GM18868 (cell line): ENCODE results near the gene NOM1.

Experiments
- ATAC-seq: cut with Tn5 transposase; IDR thresholded peaks from one replicate; pipeline ENCODE4 v1.9.1; 2021; ENCODE audit warnings: mild to moderate bottlenecking, moderate library complexity; ENCODE audit not compliant: unreplicated experiment

NOM1 gene

DNA sequence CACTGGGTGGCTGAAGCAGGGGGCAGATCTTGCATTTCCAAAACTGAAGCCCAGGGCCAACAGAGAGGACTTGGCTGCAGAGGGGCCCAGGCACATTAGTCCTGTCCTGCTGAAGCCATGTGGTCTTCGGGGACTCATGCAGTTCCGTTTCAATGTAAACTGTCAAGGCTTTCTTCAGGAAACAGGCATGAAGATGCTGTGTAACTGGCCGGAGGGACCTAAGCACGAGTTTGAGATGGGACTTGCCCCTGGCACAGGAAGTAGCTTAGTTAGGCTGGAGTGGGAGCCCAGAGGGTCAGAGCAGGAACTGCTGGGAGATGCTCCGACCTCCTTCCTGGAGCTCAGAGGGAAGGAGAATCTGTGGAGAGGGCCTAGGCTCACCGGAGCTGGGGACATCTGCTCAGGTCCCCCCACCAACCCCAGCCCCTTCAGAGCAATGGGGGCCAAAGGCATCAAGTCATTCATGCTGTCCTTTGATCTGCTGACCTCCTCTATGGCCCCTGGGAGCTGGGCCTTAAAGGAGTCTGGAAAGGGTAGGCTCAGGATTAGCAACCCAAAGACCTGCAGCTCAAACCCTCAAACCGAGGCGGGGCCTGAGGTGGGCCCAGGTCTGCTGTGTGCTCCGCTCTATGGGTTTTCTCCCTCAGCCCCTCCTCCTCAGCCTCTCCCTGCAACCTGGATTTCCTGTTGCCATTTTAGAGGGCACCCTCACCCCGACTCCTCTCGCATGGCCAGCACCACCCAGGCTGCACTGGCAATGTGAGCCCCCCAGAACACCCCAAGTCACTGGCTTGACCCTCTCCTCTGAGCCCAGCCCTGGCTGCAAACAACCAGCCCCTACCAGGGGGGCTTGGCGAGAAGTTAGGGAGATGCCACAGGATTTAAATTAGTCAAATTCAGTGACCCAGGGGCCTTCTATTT lies 65.4 kb downstream of the NOM1 start:
- ATAC-seq: no peak

DNA sequence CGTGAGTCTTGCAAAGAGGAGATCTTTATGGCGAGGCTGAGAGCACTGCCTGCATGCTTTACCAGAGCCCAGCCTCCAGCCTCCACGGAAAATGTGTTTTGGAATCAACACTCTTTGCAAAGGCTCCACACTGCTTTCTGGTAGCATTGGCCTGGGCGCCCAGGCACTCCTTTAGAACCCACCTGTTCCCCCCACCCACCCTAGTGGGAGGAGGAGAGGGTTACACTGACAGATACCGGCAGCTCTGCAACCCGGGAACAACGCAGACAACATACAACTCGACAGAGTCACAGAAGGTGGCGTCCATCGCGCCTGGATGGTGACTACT lies 66.5 kb downstream of the NOM1 start:
- no peak for ATAC-seq

DNA sequence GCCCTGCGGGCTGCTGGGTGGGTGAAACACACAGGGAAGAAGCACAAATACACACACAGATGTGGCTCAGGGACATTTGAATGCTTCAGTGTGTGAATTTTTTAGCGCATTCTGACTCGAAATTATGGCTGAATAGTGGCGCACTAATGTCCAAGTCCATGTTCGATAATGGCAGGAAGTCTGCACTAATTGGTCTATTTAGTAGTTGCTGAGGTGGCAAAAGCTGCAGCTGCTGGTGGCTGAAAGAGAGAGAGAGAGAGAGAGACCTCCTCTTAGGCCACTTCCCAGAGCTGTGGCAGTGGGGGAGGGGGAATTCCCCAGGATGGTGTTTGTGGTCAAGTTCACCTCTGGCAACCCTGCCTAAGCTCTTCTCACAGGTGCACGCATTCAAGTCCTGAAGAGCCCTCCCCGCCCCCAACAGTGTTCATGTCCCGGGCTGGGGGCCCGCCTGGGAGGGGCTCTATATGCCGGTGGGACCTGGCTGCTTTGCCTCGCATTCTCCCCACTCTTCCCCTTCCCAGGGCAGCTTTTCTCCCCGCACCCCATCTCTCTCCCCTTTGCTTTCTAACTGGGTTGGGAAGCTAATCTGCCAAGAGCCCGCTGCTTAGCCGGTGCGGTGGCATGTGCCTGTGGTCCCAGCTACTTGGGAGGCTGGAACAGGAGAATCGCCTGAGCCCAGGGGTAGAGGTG lies 67.0 kb downstream of the NOM1 start:
- ATAC-seq: peak; percentile 67

DNA sequence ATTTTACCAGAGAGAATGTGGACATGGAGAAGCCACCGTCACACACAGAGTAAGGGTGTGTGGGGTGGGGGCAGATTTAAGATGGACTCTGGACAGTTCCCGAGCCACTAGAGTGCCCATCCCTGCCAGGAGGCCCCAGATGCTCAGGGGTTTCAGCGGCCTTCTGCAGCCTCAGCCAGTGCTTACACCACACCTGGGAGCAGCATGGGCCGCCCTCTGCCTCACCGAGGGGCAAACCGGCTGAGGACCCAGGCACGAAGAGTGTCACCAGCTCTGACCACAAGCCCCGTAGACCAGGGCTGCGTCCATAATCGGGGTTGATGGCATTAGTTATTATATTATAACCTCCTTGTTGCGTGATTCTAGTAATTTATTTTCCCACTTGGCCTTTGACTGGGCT lies 67.6 kb downstream of the NOM1 start:
- no peak for ATAC-seq

- no peak for ATAC-seq
These were observed 68.3 kb downstream of the NOM1 start for GRCh38 chr7:157017603-157018327.

GRCh38 chr7:157018328-157018996 lies 69.0 kb downstream of the NOM1 start:
- no peak for ATAC-seq

- no peak for ATAC-seq
These were observed 69.6 kb downstream of the NOM1 start for GRCh38 chr7:157018997-157019608.

DNA sequence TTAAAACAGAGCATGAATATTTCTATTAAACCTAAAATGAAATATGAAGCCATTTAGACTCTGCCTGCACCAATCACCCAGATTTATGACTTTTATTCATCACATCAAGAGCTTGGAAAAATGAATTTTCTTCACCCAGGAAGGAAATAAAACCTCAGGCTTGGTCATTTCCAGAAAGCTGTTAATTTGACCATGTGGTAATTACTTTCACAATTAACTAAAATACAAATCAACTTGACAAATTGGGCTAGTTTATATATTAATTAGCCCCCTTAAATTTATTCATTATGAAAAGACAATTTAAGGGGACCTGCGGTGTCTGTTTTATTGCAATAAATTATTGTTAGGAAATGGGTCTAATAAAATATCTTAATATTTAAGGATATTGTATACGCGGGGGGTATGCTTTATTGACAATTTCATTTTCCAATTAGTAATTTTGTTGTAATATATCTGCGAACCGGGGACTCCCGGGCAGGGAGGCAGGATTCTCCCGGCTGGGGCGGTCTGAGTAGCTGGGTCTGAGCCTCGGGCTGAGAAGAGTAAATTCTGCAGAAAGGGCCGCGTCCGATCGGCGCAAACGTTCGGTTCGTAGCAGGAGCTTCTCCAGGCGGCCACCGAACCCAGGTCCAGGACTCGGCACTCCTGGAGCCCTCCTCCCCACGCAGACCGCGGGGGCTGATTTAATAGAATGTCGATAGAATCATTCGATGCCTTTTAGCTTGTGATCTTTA lies 70.4 kb downstream of the NOM1 start:
- ATAC-seq: no peak

- no peak for ATAC-seq
These were observed 71.1 kb downstream of the NOM1 start for GRCh38 chr7:157020514-157021070.

GRCh38 chr7:157021071-157021870 lies 71.8 kb downstream of the NOM1 start:
- no peak for ATAC-seq

- ATAC-seq: no peak
These were observed 72.6 kb downstream of the NOM1 start for GRCh38 chr7:157021871-157022680.
